Lower lobe of right lung (tissue), 2 donors: ENCODE results near the gene ATRX. TPM values are rescaled to one million over a fixed set of nuclear protein-coding genes. Genes with fewer than 3 reads are reported as not detected.
"Not testable (repeated sequence)": the region's sequence is repeated elsewhere in the genome, so short reads cannot be mapped to it uniquely, and the experiment has no call there.

Source experiments
- ATAC-seq, 2 donors: fragments of 200-7000 bp; cut with Tn5 transposase; one replicate each; pipeline ENCODE4 v1.9.1; 2020 to 2022; ENCODE audit warnings: mild to moderate bottlenecking in 2 of 2, moderate library complexity in 2 of 2
- DNase-seq: peaks from one replicate; pipeline ENCODE4 v3.0.0-alpha.2; 2020
- H3K27ac ChIP-seq: fragments of 200-600 bp; one replicate; pipeline ENCODE4 v1.8.0; 2022
- H3K27me3 ChIP-seq: fragments of 200-600 bp; one replicate; pipeline ENCODE4 v1.8.0; 2022; ENCODE audit warnings: low read depth
- H3K36me3 ChIP-seq: fragments of 200-600 bp; one replicate; pipeline ENCODE4 v1.8.0; 2022; ENCODE audit warnings: mild to moderate bottlenecking
- H3K4me1 ChIP-seq: fragments of 200-600 bp; one replicate; pipeline ENCODE4 v1.8.0; 2022
- H3K4me3 ChIP-seq: fragments of 200-600 bp; one replicate; pipeline ENCODE4 v1.8.0; 2022; ENCODE audit warnings: mild to moderate bottlenecking
- H3K9me3 ChIP-seq: fragments of 200-600 bp; one replicate; pipeline ENCODE4 v1.8.0; 2022
- CTCF ChIP-seq: fragments of 200-600 bp; IDR thresholded peaks from one replicate; pipeline ENCODE4 v1.8.0; 2022; ENCODE audit warnings: antibody characterized with exemption, mild to moderate bottlenecking
- intact Hi-C: fragments of 100-400 bp; cut with DNase I; formaldehyde crosslinking; loops from one replicate; pipeline ENCODE4 v1.11.0; 2022
- total RNA-seq: library from RNA; stranded (reverse); fragmentation: NEBNext Ultra II Directional; extraction: Animal tissue kit (Norgen Biotek cat#: 25700); gene quantifications from one replicate; pipeline ENCODE4 v1.2.1, GENCODE V29; 2021
- donor health status: DM: no; HTN: yes; CAD: no; lungs with severe emphysema.

ATRX gene
- total RNA-seq, 1 donor from 2014 or later, result 88.8 TPM

GRCh38 chrX:77691916-77692315 lies 94.1 kb downstream of the ATRX start:
- Histone ChIP-seq H3K4me3 (no peak overlapping the region), H3K4me1 (no peaks in the 10 kb centered on the region), H3K9me3 (no peaks in the 10 kb centered on the region), H3K27ac (no peak overlapping the region), H3K27me3 (no peaks in the 10 kb centered on the region), H3K36me3 (no peaks in the 10 kb centered on the region)
- DNase-seq, result no peak
- intact Hi-C loops, result no loop called here
- TF ChIP-seq CTCF, result no peak
- ATAC-seq, result no peak

GRCh38 chrX:77689376-77689775 lies 96.6 kb downstream of the ATRX start:
- intact Hi-C loops, result no loop called here
- Histone ChIP-seq H3K4me1 (no peaks in the 10 kb centered on the region), H3K4me3 (no peak overlapping the region), H3K9me3 (no peaks in the 10 kb centered on the region), H3K36me3 (peaks cover under 1% of the 10 kb centered on the region), H3K27ac (no peak overlapping the region), H3K27me3 (no peaks in the 10 kb centered on the region)
- DNase-seq (no peak), ATAC-seq (no peak)
- no peak for TF ChIP-seq CTCF

- H3K9me3 ChIP-seq, DNase-seq, H3K27me3 ChIP-seq, H3K27ac ChIP-seq, ATAC-seq, H3K4me1 ChIP-seq, H3K4me3 ChIP-seq, intact Hi-C loops: not testable (repeated sequence)
- peaks cover 14% of the 10 kb centered on the region for H3K36me3 ChIP-seq
These were observed 100.3 kb downstream of the ATRX start for GRCh38 chrX:77685683-77686082.

- H3K27ac ChIP-seq, result no peak overlapping the region
- no peaks in the 10 kb centered on the region for H3K9me3 ChIP-seq
- no peaks in the 10 kb centered on the region for H3K4me1 ChIP-seq
- no peaks in the 10 kb centered on the region for H3K27me3 ChIP-seq
- ATAC-seq, result no peak
- peaks cover 11% of the 10 kb centered on the region for H3K36me3 ChIP-seq
- no peak for DNase-seq
- H3K4me3 ChIP-seq, result no peak overlapping the region
- no peak for TF ChIP-seq CTCF
- intact Hi-C loops, result no loop called here
These were observed 106.9 kb downstream of the ATRX start for GRCh38 chrX:77679144-77679543.

GRCh38 chrX:77675986-77676385 lies 110.0 kb downstream of the ATRX start:
- no peaks in the 10 kb centered on the region for H3K27me3 ChIP-seq
- intact Hi-C loops, result no loop called here
- ATAC-seq (no peak), DNase-seq (no peak)
- no peaks in the 10 kb centered on the region for H3K36me3 ChIP-seq
- no peak for TF ChIP-seq CTCF
- no peak overlapping the region for H3K4me3 ChIP-seq
- H3K27ac ChIP-seq, result no peak overlapping the region
- no peaks in the 10 kb centered on the region for H3K9me3 ChIP-seq
- no peaks in the 10 kb centered on the region for H3K4me1 ChIP-seq

- intact Hi-C loops, result no loop called here
- DNase-seq (no peak), ATAC-seq (no peak)
- no peak for TF ChIP-seq CTCF
- Histone ChIP-seq H3K27ac (peak overlapping the region; percentile 24), H3K4me1 (no peaks in the 10 kb centered on the region), H3K27me3 (no peaks in the 10 kb centered on the region), H3K4me3 (no peak overlapping the region), H3K9me3 (no peaks in the 10 kb centered on the region), H3K36me3 (peaks cover 9% of the 10 kb centered on the region)
These were observed 117.4 kb downstream of the ATRX start for GRCh38 chrX:77668391-77669237.
